Hematopoietic multipotent progenitor cell treated with erythropoietin and hydrocortisone succinate and interleukin-3 and kit ligand, for 15 days (in vitro differentiated cells): ENCODE results near the gene HELQ.

ENCODE experiments used
- DNase-seq: peaks from one replicate; pipeline ENCODE4 v3.0.0-alpha.2; 2015; ENCODE audit warnings: low spot score

The HELQ gene

GRCh38 chr4:83369831-83370639, 85.6 kb downstream of the HELQ start:
- no peak for DNase-seq

- no peak for DNase-seq
Measured at GRCh38 chr4:83364312-83364711, 91.3 kb downstream of the HELQ start.

- peak; percentile 14 for DNase-seq
Measured at GRCh38 chr4:83362492-83363329, 92.9 kb downstream of the HELQ start.

GRCh38 chr4:83361416-83362103, 94.1 kb downstream of the HELQ start:
- no peak for DNase-seq

- no peak for DNase-seq
Measured at GRCh38 chr4:83360018-83360417, 95.6 kb downstream of the HELQ start.

- DNase-seq: no peak
Measured at GRCh38 chr4:83358410-83358809, 97.2 kb downstream of the HELQ start.
